Pons (tissue), 1 donor: ENCODE measurements around the gene NUP205.
"Not testable (repeated sequence)": the region's sequence is repeated elsewhere in the genome, so short reads cannot be mapped to it uniquely, and the experiment has no call there.

Experiments used
- DNase-seq: peaks from one replicate; pipeline ENCODE4 v3.0.0-alpha.2; 2016; ENCODE audit warnings: low spot score

The NUP205 gene

GRCh38 chr7:135620980-135621850 is 63.5 kb downstream of the NUP205 start:
- peak; percentile 92 for DNase-seq

DNA sequence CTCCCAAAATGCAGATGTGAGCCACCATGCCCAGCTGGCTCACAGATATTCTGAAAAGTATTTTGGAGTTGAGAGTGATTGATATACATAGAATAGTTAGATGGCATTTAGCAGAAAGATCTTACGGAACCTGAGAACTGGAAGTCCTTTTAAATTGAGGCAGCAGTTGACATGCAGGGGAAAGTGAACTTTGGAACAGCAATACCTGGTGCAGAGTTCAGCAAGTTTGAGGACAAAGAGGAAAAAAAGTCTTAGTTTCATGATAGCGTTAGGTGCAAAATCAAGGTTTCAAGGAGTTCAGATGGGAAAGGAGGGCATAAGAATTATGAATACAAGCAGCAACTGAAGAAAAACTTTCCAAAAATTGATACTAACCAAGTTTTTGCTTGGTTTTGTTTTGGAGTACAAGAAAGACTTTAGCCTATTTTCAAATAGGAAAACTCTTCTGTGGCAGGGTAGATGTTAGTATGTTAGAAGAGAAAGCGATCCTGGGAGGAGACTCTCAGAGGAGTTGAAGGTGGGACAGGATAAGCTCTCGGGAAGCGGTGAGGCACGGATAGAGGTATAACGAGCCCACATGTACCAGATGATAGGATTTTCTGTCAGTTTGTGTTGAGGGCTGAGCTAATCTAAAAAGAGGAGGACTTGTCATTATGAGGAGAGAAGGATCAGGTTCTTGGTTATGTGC is 76.6 kb downstream of the NUP205 start:
- DNase-seq: no peak

GRCh38 chr7:135639690-135640089 is 82.0 kb downstream of the NUP205 start:
- not testable (repeated sequence) for DNase-seq

GRCh38 chr7:135644154-135644553 is 86.4 kb downstream of the NUP205 start:
- DNase-seq: no peak

- DNase-seq: no peak
These were observed 87.0 kb downstream of the NUP205 start for GRCh38 chr7:135644729-135645128.

GRCh38 chr7:135645296-135645904 is 87.7 kb downstream of the NUP205 start:
- peak; percentile 79 for DNase-seq

- no peak for DNase-seq
These were observed 90.0 kb downstream of the NUP205 start for GRCh38 chr7:135647755-135648154.

- no peak for DNase-seq
These were observed 90.5 kb downstream of the NUP205 start for GRCh38 chr7:135648235-135648634.

- DNase-seq: no peak
These were observed 93.3 kb downstream of the NUP205 start for GRCh38 chr7:135650831-135651573.

- no peak for DNase-seq
These were observed 95.8 kb downstream of the NUP205 start for GRCh38 chr7:135653340-135654080.

GRCh38 chr7:135658564-135658963 is 100.8 kb downstream of the NUP205 start:
- DNase-seq: no peak

GRCh38 chr7:135659159-135659846 is 101.6 kb downstream of the NUP205 start:
- DNase-seq: no peak

DNA sequence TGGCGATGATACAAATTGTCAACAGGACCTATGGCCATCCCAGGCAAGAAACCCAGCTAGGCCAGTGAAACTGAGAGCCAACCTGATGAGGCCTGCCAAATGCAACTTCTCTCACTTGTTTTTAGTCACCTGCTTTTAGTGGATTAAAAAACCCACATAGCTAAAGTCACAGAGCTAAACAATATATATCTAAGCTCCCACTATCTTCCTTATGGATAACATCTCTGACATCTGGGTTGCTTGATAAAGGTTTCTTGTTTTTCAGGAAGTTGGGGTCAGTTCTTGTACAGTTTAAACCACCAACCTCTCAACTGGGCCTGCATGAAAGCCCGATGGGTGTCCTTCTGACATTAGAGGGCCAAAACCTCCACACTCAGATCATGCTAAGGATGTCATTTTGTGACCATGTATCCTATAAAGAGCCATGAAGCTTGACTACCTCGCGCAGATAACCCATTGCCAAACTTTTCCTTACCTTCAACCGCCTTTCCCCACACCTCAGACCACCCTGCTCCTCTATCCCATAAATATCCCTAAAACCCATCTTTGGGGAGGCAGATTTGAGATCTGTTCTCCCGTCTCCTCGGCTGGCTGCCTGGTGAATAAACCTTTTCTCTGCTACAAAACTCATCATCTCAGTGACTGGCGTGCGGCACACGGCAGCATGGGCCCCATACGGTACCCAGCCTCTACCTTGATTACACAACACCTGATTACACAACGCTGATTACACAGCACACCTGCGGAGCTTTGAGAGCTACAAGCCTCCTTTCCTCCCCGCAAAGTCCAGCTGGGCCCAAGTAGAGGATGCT is 103.8 kb downstream of the NUP205 start:
- no peak for DNase-seq

GRCh38 chr7:135662123-135662372 is 104.3 kb downstream of the NUP205 start:
- no peak for DNase-seq

- DNase-seq: peak; percentile 92
These were observed 104.8 kb downstream of the NUP205 start, which contains the start of gene STMP1 for GRCh38 chr7:135662373-135663114. TSS of gene STMP1 (plus strand) at chr7:135662514.

DNA sequence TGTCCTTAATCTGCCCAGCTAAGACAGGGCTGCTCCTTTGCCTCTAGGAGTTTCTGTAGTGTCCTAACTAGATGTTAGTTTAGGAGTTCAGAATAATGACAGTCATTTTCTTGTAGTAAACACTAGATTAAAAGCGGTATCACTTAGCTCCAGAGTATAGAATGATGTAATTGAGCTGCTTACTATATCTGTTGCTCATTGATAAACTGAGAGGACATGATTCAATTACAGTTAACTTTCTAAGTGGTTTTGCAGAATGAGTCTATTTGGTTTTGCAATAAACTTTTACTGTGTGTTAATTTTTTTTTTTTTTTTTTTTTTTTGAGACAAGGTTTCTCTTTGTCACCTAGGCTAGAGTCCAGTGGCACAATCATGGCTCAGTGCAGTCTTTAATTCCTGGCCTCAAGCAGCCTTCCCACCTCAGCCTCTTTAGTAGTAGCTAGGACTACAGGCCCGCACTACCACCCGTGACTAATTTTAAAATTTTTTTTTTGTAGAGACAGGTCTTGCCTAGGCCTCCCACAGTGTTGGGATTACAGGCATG is 106.4 kb downstream of the NUP205 start:
- no peak for DNase-seq

DNA sequence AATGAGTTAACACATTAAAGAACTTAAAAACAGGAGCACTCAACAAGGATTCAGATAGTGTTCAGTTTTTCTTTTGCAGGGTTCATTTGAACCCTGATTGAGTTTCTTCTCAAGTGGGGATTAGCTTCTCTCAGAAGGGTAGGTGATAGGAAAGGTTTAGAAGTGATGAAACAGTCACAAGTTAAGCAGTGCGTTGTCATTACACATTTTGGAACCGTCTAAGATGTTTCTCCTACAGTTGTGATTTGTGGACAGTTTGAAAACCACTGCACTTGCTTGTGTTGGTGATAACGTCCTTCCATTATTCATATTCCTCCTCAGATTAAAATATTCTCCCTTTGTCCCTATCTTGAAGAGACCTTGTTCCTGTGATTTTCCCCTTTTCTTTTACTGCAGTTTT is 107.3 kb downstream of the NUP205 start:
- no peak for DNase-seq

GRCh38 chr7:135666156-135666555 is 108.4 kb downstream of the NUP205 start:
- DNase-seq: no peak

- no peak for DNase-seq
These were observed 109.1 kb downstream of the NUP205 start for GRCh38 chr7:135666846-135667245.
